DOHH2 (cell line): Measurements from ENCODE around the gene GLUL.

Experiments used
- H3F3A ChIP-seq: fragments of 200-600 bp; sonication (generic), shearing (Covaris generic); 2 replicates; pipeline ENCODE4 v1.6.0; 2016; ENCODE audit warnings: antibody characterized with exemption, mild to moderate bottlenecking; ENCODE audit not compliant: control insufficient read depth, insufficient read depth
- H3K27ac ChIP-seq: fragments of 200-600 bp; sonication (generic); 2 replicates; pipeline ENCODE4 v1.5.1; 2014; ENCODE audit warnings: low read depth, mild to moderate bottlenecking, low read length, moderate library complexity
- H3K27me3 ChIP-seq: fragments of 200-600 bp; sonication (generic); 2 replicates; pipeline ENCODE4 v1.6.1; 2014; ENCODE audit warnings: mild to moderate bottlenecking, low read length, mixed read lengths; ENCODE audit not compliant: control insufficient read depth
- H3K36me3 ChIP-seq: fragments of 200-600 bp; sonication (generic); 2 replicates; pipeline ENCODE4 v1.6.1; 2014; ENCODE audit warnings: mild to moderate bottlenecking, low read length, moderate library complexity, mixed read lengths; ENCODE audit not compliant: control insufficient read depth
- H3K4me1 ChIP-seq: fragments of 200-600 bp; sonication (generic); 2 replicates; pipeline ENCODE4 v1.6.1; 2014; ENCODE audit warnings: mild to moderate bottlenecking, low read length, mixed read lengths; ENCODE audit not compliant: control insufficient read depth
- H3K4me2 ChIP-seq: fragments of 200-600 bp; sonication (generic); 2 replicates; pipeline ENCODE4 v1.6.0; 2014; ENCODE audit warnings: mild to moderate bottlenecking, low read length, moderate library complexity
- H3K4me3 ChIP-seq: fragments of 200-600 bp; sonication (generic); 2 replicates; pipeline ENCODE4 v1.5.1; 2014; ENCODE audit warnings: mild to moderate bottlenecking, low read length, mixed read lengths
- H3K79me2 ChIP-seq: fragments of 200-600 bp; sonication (generic); 2 replicates; pipeline ENCODE4 v1.6.1; 2014; ENCODE audit warnings: mild to moderate bottlenecking, low read length, mixed read lengths; ENCODE audit not compliant: control insufficient read depth
- H3K9me2 ChIP-seq: fragments of 200-600 bp; sonication (generic); replicated peaks from 2 replicates; pipeline ENCODE4 v1.6.1; 2014; ENCODE audit warnings: mild to moderate bottlenecking, low read length, mixed read lengths; ENCODE audit not compliant: control insufficient read depth
- H3K9me3 ChIP-seq: fragments of 200-600 bp; sonication (generic); 2 replicates; pipeline ENCODE4 v1.6.1; 2014; ENCODE audit warnings: antibody characterized with exemption, low read length, mixed read lengths; ENCODE audit not compliant: control insufficient read depth, insufficient read depth
- H4K20me1 ChIP-seq: fragments of 200-600 bp; sonication (generic); 2 replicates; pipeline ENCODE4 v1.6.0; 2014; ENCODE audit warnings: low read depth, mild to moderate bottlenecking, antibody characterized with exemption, low read length, moderate library complexity; ENCODE audit not compliant: control insufficient read depth, insufficient read depth
- EZH2phosphoT487 ChIP-seq: fragments of 200-600 bp; sonication (generic); IDR thresholded peaks from 2 replicates; pipeline ENCODE4 v1.6.1; 2017; ENCODE audit warnings: borderline replicate concordance, mild to moderate bottlenecking, antibody characterized with exemption, low read length, moderate library complexity, mixed read lengths
- TF ChIP-seq, protein P1 (sequence below): fragments of 200-600 bp; sonication (generic); IDR thresholded peaks from one replicate; pipeline ENCODE4 v1.5.1; 2014; ENCODE audit warnings: antibody characterized with exemption, mild to moderate bottlenecking, low read depth, low read length; ENCODE audit not compliant: poor library complexity, severe bottlenecking

The GLUL gene

DNA sequence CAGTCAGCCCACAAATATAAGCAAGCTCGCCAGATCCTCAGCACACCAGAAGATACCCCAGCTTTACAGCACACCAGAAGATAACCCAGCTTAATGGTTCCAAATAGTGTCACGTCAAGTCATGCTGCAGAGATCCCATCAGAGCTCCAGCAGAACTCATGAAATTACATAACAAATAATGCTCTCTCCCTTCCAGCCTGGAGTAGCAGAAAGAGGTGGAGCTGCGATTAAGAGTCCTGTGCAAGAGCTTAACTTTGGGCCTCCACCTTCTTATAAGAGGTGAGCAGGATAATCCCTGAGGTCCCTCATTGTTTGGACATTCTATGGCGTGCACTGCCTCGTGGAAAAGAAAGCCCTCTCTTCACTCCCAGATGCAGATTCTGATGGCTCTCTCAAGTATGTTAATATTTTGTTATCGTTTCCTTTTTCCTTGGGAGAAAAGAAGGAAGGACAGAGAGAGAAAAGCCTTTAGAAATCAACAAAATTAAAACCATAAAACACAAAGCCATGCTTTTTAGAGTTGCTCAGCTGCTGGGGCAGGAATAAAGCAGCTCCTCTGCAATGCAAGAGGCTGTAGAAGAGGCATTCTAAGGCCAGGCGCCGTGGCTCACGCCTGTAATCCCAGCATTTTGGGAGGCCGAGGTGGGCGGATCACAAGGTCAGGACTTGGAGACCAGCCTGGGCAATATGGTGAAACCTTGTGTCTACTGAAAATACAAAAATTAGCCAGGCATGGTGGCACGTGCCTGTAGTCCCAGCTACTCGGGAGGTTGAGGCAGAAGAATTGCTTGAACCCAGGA, 59.1 kb downstream of the GLUL start:
- H3K9me3 ChIP-seq, result no peaks in the 10 kb centered on the region
- H3K4me2 ChIP-seq, result no peak overlapping the region
- no peaks in the 10 kb centered on the region for H3K36me3 ChIP-seq
- TF ChIP-seq, protein P1, sequence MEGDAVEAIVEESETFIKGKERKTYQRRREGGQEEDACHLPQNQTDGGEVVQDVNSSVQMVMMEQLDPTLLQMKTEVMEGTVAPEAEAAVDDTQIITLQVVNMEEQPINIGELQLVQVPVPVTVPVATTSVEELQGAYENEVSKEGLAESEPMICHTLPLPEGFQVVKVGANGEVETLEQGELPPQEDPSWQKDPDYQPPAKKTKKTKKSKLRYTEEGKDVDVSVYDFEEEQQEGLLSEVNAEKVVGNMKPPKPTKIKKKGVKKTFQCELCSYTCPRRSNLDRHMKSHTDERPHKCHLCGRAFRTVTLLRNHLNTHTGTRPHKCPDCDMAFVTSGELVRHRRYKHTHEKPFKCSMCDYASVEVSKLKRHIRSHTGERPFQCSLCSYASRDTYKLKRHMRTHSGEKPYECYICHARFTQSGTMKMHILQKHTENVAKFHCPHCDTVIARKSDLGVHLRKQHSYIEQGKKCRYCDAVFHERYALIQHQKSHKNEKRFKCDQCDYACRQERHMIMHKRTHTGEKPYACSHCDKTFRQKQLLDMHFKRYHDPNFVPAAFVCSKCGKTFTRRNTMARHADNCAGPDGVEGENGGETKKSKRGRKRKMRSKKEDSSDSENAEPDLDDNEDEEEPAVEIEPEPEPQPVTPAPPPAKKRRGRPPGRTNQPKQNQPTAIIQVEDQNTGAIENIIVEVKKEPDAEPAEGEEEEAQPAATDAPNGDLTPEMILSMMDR, result no peak
- TF ChIP-seq EZH2phosphoT487, result no peak
- no peaks in the 10 kb centered on the region for H3K4me1 ChIP-seq
- no peak overlapping the region for H3K27ac ChIP-seq
- no peaks in the 10 kb centered on the region for H3K9me2 ChIP-seq
- no peaks in the 10 kb centered on the region for H4K20me1 ChIP-seq
- no peaks in the 10 kb centered on the region for H3K79me2 ChIP-seq
- H3K4me3 ChIP-seq, result no peak overlapping the region
- H3F3A ChIP-seq, result no peaks in the 10 kb centered on the region
- peaks cover 3% of the 10 kb centered on the region; the same call in 1 of the 2 replicates for H3K27me3 ChIP-seq
